ENCODE measurements around the gene C10orf95. TPM values are rescaled to one million over a fixed set of nuclear protein-coding genes. Genes with fewer than 3 reads are reported as not detected.
A peak's percentile ranks its signal among the peaks of the same experiment; 100 is the strongest.
"Not testable (repeated sequence)": the region's sequence is repeated elsewhere in the genome, so short reads cannot be mapped to it uniquely, and the experiment has no call there.

The C10orf95 gene
- total RNA-seq, 1 donor from 2014 or later, result 0.20 TPM

- peaks cover 23% of the 10 kb centered on the region for H3K4me1 ChIP-seq (ENCODE audit: insufficient read depth, low read length)
- H3K9me3 ChIP-seq (ENCODE audit: insufficient read depth, low read depth, low read length), result no peaks in the 10 kb centered on the region
- no peak for FAIRE-seq
- no peaks in the 10 kb centered on the region for H3K79me2 ChIP-seq (ENCODE audit: insufficient read depth, low read length)
- peaks cover 7% of the 10 kb centered on the region for H3K27me3 Mint-ChIP-seq (ENCODE audit: low read depth, unreplicated experiment)
- H3K4me3 ChIP-seq (ENCODE audit: insufficient read depth, low read depth, low read length), result no peak overlapping the region
- no peak overlapping the region for H3K27ac Mint-ChIP-seq (ENCODE audit: unreplicated experiment)
- H3K36me3 Mint-ChIP-seq (ENCODE audit: low read depth, unreplicated experiment), result no peaks in the 10 kb centered on the region
- no peak overlapping the region for H3K27ac ChIP-seq (ENCODE audit: low read depth, low read length)
- peaks cover 27% of the 10 kb centered on the region for H3K4me1 Mint-ChIP-seq (ENCODE audit: low read depth, unreplicated experiment)
- TF ChIP-seq EZH2 (IDR thresholded peaks at IDR 0.05; ENCODE audit: insufficient read depth, low read length), result no peak
- TF ChIP-seq, protein P1, sequence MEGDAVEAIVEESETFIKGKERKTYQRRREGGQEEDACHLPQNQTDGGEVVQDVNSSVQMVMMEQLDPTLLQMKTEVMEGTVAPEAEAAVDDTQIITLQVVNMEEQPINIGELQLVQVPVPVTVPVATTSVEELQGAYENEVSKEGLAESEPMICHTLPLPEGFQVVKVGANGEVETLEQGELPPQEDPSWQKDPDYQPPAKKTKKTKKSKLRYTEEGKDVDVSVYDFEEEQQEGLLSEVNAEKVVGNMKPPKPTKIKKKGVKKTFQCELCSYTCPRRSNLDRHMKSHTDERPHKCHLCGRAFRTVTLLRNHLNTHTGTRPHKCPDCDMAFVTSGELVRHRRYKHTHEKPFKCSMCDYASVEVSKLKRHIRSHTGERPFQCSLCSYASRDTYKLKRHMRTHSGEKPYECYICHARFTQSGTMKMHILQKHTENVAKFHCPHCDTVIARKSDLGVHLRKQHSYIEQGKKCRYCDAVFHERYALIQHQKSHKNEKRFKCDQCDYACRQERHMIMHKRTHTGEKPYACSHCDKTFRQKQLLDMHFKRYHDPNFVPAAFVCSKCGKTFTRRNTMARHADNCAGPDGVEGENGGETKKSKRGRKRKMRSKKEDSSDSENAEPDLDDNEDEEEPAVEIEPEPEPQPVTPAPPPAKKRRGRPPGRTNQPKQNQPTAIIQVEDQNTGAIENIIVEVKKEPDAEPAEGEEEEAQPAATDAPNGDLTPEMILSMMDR (IDR thresholded peaks at IDR 0.05; ENCODE audit: insufficient read depth, low read depth, low read length), result no peak
- no peak overlapping the region for H3K9ac ChIP-seq (ENCODE audit: low read length)
- no peaks in the 10 kb centered on the region for H3K9me3 Mint-ChIP-seq (ENCODE audit: unreplicated experiment)
- no peak overlapping the region for H3K4me3 Mint-ChIP-seq (ENCODE audit: unreplicated experiment)
- no peaks in the 10 kb centered on the region for H4K20me1 ChIP-seq (ENCODE audit: insufficient read depth, low read length)
- H3K4me2 ChIP-seq (ENCODE audit: low read length), result no peak overlapping the region
- H3K36me3 ChIP-seq (ENCODE audit: insufficient read depth, low read length), result no peaks in the 10 kb centered on the region
- H2AFZ ChIP-seq (ENCODE audit: low read depth, low read length), result no peak overlapping the region
- no peak for DNase-seq (ENCODE audit: low read depth)
- peaks cover 2% of the 10 kb centered on the region for H3K27me3 ChIP-seq (ENCODE audit: insufficient read depth, low read length)
Observed at GRCh38 chr10:102457591-102458150, 6.3 kb upstream of the C10orf95 start.

DNA sequence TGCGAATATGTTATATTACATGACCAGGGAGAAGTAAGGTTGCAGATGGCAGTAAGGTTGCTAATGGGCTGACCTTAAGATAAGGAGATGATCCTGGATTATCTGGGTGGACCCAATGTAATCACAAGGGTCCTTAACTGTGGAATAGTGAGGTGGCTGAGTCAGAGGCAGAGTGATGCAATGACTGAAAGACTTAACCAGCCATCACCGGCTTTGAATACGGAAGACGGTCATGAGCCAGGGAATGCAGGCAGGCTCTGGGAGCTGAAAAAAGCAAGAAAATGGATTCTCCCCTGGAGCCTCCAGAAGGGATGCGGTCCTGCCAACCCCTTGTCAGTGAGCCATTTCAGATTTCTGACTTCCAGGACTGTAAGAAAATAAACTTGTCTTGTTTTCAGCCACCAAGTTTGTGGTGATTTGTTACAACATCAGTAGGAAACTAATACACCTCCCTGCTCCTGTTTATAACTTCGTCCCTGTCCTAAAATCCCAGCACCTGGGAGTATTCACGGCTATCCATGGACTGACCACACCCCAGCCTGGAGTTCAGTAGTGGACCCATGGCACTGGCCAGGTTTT, 4.6 kb upstream of the C10orf95 start:
- Histone ChIP-seq H3K27me3 (ENCODE audit: insufficient read depth, low read length) (no peaks in the 10 kb centered on the region), H3K9me3 (ENCODE audit: insufficient read depth, low read depth, low read length) (no peaks in the 10 kb centered on the region), H2AFZ (ENCODE audit: low read depth, low read length) (peak overlapping the region; percentile 16), H3K36me3 (ENCODE audit: insufficient read depth, low read length) (no peaks in the 10 kb centered on the region), H3K27ac (ENCODE audit: low read depth, low read length) (peak overlapping the region; percentile 21), H3K4me3 (ENCODE audit: insufficient read depth, low read depth, low read length) (no peak overlapping the region), H3K4me2 (ENCODE audit: low read length) (peak overlapping the region; percentile 25), H3K9ac (ENCODE audit: low read length) (no peak overlapping the region), H4K20me1 (ENCODE audit: insufficient read depth, low read length) (no peaks in the 10 kb centered on the region), H3K4me1 (ENCODE audit: insufficient read depth, low read length) (peaks cover 24% of the 10 kb centered on the region), H3K79me2 (ENCODE audit: insufficient read depth, low read length) (no peaks in the 10 kb centered on the region)
- Mint-ChIP-seq H3K4me1 (ENCODE audit: low read depth, unreplicated experiment) (peaks cover 27% of the 10 kb centered on the region), H3K36me3 (ENCODE audit: low read depth, unreplicated experiment) (no peaks in the 10 kb centered on the region), H3K27ac (ENCODE audit: unreplicated experiment) (peak overlapping the region; percentile 95), H3K9me3 (ENCODE audit: unreplicated experiment) (no peaks in the 10 kb centered on the region), H3K27me3 (ENCODE audit: low read depth, unreplicated experiment) (no peaks in the 10 kb centered on the region), H3K4me3 (ENCODE audit: unreplicated experiment) (no peak overlapping the region)
- TF ChIP-seq, protein P1 (IDR thresholded peaks at IDR 0.05; ENCODE audit: insufficient read depth, low read depth, low read length), result no peak
- TF ChIP-seq EZH2 (IDR thresholded peaks at IDR 0.05; ENCODE audit: insufficient read depth, low read length), result no peak
- peak; percentile 75 for DNase-seq (ENCODE audit: low read depth)
- FAIRE-seq, result no peak

DNA sequence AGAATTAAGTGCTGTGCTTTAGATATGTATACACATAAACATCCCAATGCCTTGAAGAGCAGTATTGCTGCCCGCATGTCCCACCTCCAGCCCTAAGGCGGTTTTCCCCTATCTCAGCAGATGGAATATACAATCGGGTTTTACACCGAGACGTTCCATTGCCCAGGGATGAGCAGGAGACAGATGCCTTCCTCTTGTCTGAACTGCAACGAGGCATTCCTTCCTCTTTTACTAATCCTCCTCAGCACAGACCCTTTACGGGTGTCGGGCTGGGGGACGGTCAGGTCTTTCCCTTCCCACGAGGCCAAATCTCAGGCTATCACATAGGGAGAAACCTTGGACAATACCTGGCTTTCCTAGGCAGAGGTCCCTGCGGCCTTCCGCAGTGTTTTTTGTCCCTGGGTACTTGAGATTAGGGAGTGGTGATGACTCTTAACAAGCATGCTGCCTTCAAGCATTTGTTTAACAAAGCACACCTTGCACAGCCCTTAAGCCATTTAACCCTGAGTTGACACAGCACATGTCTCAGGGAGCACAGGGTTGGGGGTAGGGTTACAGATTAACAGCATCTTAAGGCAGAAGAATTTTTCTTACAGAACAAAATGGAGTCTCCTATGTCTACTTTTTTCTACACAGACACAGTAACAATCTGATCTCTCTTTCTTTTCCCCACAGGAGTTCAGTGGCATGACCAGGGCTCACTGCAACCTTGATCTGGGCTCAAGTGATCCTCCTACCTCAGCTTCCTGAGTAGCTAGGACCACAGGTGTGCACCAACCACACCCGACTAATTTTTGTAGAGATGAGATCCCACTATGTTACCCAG, 3.5 kb upstream of the C10orf95 start:
- not testable (repeated sequence) for H3K9me3 ChIP-seq (ENCODE audit: insufficient read depth, low read depth, low read length); H3K27ac ChIP-seq (ENCODE audit: low read depth, low read length); H2AFZ ChIP-seq (ENCODE audit: low read depth, low read length); H3K4me2 ChIP-seq (ENCODE audit: low read length); H3K27me3 Mint-ChIP-seq (ENCODE audit: low read depth, unreplicated experiment); H3K9me3 Mint-ChIP-seq (ENCODE audit: unreplicated experiment); H3K36me3 Mint-ChIP-seq (ENCODE audit: low read depth, unreplicated experiment); H3K79me2 ChIP-seq (ENCODE audit: insufficient read depth, low read length); H4K20me1 ChIP-seq (ENCODE audit: insufficient read depth, low read length); H3K36me3 ChIP-seq (ENCODE audit: insufficient read depth, low read length); H3K4me3 ChIP-seq (ENCODE audit: insufficient read depth, low read depth, low read length); FAIRE-seq; H3K27me3 ChIP-seq (ENCODE audit: insufficient read depth, low read length); DNase-seq (ENCODE audit: low read depth); H3K9ac ChIP-seq (ENCODE audit: low read length)
- H3K4me1 Mint-ChIP-seq (ENCODE audit: low read depth, unreplicated experiment), result peaks cover 27% of the 10 kb centered on the region
- H3K4me3 Mint-ChIP-seq (ENCODE audit: unreplicated experiment), result peak overlapping the region; percentile 11
- H3K27ac Mint-ChIP-seq (ENCODE audit: unreplicated experiment), result peak overlapping the region; percentile 95
- H3K4me1 ChIP-seq (ENCODE audit: insufficient read depth, low read length), result peaks cover 23% of the 10 kb centered on the region
